HG03060 (cell line): ENCODE results near the gene CCDC187.

Experiments used
- ATAC-seq: cut with Tn5 transposase; IDR thresholded peaks from one replicate; pipeline ENCODE4 v1.9.1; 2021; ENCODE audit warnings: low read depth, moderate number of reproducible peaks; ENCODE audit not compliant: unreplicated experiment

Gene CCDC187

DNA sequence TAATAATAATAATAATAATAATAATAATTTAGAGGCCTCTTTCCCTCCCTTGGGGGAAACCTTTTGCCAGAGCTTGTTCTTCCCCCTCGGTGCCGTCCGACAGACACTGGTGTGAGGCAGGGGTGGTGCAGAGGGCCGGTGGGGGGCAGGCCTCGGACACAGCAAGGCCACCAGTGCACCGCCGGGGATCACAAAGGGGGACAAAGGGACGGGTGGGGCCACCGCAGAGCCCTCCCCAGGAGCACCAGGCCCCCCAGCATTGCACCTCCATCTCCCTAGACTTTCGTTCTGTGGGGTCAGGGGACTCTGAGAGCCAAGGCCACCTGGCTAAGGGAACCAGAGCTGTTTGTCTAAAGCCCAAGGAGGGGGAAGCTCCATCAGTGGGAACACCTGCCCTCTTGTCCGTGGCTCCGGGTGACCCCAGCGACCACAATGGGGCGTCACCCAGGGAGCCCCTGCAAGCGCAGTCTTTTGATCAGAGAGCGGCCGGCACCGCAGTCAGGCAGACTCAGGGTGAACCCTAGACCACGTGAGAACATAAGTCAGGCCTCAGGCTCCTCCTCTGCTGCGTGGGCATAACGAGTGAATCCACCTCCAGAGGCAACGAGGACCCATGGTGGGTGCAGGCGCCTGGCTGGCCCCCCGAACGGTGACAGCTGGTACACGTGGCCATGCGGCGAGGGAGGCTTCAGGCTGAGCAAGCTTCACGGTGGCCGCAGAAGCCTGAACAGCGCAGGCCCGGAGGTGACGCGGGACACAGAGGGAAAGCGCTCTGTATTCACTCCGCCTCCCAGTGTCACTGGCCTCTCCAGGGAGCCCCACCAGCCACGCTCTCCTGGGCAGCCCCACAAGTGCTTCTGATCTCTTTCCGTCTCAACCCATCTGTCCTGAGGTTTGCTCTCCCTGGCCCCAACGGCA, 46.3 kb downstream of the CCDC187 start:
- no peak for ATAC-seq

DNA sequence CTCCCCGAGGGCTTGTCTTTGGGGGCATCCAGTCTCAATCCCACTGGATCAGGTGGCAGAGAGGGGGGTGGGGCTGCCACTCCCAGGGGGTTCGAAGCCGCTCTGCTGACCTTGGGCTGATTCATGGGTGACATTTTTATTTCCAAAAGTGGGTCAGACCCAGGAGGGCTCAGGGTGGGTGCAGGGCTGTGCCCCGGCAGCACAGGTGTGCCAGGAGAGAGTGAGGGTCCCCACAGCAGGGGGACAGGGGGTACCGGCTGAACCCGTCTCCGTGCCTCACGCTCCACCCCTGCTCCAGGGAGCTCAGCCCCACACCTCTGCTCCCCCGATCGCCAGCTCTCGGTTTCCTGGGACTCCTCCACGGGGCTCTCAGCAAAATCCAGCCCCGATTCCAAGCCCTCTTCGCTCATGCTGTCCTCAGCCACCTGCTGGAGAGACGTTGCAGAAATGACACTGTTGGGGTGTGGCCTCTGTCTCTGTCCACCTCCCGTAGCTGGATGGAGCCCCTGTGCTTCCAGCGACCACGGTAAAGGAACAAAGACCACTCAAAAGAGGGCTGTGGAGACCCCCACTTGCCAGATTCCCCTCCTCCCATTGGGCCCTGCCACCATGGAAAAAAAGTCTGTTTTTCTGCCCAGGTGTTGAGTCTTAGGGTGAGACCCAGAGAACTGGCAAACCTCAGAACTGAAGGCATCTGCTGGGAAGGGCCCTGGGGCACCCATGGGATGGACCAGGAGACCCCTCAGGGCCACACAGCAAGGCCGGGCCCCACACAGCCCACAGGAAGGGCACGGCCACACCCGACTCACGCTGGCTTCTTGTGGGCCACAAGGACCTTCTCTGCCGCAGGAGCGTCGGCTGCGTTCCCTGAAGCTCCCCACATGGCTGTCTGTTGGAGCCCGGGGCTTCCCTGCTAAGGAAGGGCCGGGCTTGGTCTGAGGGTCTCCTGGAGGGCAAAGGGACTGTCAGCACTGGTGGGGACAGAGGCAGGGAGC, 47.7 kb downstream of the CCDC187 start:
- ATAC-seq: no peak

GRCh38 chr9:136255166-136255538, 48.7 kb downstream of the CCDC187 start:
- no peak for ATAC-seq

DNA sequence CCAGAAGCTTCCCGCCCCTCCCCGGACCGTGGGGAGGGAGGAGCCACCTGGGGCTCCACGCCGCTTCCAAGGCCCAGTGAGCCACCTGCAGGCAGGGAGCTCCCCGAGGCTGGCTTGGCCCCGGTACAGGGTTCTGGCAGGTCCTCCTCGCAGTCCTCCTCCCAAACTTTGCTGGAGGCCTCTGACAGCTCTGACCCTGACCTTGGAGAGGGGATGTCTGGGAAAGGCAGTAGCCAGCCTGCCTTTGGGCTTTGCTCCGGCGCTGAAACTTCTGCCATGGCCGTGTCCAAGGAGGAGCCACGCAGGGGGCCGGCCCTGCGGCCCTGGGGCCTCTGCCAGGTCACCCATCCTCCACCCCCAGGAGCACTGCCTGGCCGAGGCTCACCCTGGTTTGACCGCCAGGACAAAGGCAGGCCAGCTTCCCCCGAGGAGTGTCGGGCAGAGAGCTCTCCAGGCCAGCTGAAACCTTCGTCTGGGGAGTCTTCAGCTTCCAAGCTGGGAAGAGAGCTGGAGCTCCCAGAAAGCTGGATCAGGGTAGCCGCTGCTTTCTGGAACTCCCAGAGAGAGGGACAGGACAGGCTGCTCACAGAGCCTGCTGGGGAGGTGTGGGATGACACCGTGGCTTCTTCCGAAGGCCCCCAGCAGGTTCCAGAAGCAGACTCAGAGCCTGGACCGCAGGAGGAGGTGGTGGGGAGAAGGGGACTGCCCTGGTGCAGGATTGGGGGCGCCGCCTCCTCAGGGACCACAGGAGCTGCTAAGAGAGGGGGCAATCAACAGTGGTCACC, 49.3 kb downstream of the CCDC187 start:
- ATAC-seq: no peak

DNA sequence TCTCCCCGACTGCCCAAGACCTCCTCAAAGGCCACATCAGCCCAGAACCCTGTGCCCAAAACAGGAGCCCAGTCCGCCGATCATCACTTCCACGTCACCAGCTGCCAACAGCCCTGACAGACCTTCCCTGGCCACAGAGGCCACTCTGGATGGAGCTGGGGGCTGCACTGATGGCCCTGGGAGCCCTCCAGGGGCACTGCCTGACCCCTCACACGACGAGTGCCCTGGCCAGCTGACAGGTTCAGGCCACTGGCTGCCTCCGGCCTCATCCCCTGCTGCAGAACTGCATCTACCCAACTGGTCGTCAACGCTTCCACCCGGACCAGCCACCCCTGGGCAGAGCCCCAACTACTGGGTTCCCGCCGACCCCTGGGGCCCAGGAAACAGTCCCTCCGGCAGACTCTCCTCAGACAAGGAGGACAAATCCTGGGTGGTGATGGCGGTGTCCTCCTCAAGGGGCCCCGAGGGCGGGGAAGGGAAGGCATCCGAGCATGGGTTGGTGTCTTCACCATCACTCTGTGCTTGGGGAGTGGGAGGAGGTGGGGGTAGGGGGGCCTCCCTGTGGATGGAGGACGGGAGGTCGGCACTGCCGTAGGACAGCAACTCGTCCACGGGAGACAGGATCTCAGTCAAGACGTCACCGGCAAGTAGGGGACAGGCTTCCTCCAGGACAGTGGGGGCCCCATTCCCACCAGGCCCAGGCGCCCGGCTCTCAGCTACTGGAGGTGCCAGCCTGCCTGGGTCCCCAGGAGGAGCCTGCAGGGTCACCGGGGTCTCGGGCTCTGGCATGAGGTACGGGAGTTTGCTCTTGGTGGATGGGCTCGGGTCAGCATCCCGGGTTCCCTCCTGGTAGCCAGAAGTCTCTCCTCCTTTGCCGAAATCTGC, 50.4 kb downstream of the CCDC187 start:
- no peak for ATAC-seq

GRCh38 chr9:136252846-136253245, 51.0 kb downstream of the CCDC187 start:
- no peak for ATAC-seq

- no peak for ATAC-seq
Measured at GRCh38 chr9:136252281-136252680, 51.6 kb downstream of the CCDC187 start.

DNA sequence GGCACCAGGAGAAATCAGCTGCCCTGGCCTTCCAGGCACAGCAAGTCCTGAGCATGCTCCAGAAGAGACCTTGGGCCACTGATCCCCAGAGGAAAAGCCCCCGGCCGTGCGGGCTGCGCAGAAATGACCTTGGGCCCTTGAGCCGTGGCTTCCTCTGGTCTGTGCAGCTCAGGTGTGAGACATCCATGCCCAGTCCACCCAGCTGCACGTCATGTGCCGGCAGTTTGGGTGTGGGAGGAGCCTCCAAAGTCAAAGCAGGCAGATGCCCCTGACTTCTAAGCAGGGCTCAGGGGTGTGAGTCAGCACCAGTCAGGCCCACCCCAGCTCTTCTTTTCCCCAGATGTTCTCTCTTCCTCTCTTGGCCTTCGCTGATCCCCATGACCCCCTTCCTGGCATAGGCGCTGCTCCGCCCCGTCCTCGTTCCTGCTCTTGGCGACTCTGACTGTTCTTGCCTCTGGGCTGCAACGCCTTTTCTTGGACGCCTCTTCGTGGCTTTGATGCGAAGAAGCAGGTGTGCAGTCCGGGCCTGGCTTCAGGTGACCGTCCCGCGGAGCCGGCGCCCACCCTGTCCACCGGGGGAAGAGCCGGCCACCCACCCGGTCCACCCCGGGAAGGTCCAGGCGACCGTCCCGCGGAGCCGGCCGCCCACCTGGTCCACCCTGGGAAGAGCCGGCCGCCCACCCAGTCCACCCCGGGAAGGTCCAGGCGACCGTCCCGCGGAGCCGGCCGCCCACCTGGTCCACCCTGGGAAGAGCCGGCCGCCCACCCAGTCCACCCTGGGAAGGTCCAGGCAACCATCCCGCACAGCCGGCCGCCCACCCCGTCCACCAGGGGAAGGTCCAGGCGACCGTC, 52.4 kb downstream of the CCDC187 start:
- no peak for ATAC-seq

- ATAC-seq: no peak
Measured at GRCh38 chr9:136250676-136251075, 53.2 kb downstream of the CCDC187 start.

- ATAC-seq: no peak
Measured at GRCh38 chr9:136249877-136250559, 53.9 kb downstream of the CCDC187 start.

DNA sequence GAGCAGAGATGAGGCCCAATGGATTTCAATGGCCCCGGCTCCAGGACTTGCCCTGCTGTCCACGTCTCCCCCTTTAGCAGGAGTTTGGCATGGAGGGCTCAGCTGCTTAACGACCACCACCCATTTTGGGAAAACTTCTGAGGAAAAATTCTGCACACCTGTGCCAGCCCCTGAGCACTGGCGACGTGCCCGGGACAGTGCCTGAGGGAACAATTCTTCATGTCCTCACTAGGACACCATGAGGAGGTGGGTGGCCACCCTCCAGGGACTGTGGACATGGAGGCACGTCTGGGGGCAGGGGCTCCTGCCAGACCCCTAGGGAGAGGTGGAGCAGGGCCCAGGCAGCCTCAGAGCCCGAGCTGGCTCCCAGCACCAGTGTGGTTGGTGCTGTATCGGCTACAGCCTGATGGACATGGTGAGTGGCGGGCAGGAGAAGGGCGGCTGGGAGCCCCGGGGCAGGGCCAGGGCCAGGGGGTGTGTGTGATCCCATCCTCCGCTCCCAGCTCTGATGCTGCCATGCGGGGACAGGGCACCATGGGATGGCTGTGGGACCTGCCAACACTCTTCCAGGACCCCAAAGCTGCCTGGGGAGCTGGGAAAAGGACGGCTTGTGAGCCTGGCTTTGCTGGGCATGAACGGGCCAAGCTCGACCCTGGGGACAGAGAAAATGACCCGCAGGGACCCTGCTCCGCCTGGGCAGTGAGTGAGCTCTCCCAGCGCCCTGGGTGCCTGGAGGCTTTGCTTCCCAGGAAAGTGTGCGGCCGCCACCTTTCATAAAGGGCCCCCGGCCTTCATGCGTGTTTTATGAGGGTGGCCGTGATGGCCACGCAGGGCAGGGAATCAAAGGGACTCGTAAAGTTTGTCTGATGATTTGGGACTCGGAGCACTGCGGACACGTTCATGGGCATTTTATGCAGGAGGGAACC, 54.7 kb downstream of the CCDC187 start:
- no peak for ATAC-seq

DNA sequence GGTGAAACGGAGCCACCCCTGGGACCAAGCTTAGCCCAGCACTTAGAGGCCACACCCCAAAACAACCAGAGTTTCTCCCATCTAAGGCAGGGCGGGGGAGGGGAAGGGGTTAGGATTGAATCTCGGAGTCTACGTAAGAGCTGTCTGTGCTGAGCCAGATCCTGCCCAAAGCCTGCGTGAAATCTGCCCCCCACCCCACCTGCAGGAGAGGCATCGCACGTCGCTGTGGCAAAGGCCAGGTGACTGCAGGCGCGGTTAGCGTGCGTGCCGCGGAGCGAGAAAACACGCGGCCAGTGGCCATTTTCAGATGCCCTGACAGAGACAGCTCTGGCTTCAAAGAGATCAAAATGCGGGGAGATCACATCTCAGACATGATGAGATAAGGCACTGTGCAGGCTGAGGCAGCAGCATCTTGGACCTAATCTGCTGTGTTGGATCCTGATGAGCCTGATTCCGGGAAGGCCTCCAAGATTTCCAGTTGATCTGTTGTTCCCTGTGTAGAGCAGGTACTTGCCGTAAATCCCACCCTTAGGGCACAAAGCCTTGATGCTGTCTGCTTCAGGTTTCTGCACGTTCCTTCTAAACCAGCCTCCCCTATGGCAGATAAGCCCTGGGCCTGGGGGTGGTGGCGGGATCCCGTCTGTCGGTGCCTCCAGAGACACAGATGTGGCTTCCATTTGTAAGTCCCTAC, 55.8 kb downstream of the CCDC187 start:
- ATAC-seq: no peak

DNA sequence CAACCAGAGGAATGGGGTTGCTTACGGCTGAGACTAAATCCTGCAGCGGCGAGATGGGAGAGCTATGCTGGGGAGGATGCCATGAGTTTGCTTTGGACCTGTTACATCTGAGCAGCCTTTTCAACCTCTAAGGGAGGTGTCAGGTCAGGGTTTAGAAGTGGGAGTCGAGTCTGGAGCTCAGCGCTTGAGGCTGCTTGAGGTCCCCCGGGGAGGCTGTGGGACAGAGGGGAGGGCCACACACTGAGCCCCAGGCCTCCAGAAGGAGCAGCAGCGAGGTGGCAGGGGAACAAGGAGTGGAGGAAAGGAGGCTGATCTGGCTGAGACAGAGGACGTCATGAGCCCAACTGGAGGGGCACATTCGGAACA, 56.4 kb downstream of the CCDC187 start:
- no peak for ATAC-seq

- ATAC-seq: no peak
Measured at GRCh38 chr9:136246849-136247550, 56.9 kb downstream of the CCDC187 start.

DNA sequence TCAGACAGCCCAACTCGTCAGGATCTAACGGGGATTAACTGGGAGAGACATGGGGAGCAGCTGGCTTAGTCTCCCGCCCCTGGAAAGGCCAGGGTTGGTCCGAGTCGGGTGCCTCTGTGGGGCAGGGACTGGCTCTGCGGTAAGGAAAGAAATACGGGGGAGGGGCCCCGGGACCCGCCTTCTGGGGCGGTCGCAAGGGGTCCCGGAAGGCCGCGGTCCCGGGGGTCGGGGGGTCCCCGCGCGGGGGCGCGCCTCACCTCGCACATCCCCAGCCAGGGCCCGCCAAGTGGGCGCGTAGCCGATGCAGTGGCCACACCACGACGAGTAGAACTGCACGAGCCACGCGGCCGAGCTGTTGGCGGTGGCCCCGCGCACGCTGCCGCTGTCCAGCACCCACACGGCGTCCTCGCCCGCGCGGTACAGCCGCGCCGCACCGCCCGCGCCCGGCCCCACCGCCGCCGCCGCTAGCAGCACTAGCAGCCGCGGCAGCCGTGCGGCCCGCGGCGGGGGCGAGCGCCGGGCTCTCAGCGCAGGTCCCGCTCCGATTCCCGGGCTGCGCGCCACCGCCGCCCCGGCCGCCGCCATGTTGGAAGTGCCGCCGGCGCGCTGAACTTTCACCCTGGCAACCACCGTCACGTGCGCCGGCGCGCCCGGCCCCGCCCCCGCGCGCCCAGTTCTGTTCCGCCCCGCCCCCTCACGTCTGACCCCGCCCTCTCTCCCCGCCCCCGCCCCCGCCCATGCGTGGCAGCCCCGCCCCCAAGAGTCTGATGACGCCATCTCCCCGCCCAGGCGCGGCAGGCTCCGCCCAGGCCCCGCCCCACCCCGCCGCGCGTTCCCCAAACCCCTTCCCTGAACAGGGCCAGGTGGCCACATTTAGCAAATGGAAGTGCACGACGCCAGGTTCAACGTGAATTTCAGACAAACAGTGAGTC, 58.4 kb downstream of the CCDC187 start, which contains the start of gene QSOX2:
Gene QSOX2, minus strand, starts transcription at position 594 of the 932 bp plus-strand sequence. Its CDS starts 9 bp downstream, at position 585.
- ATAC-seq: no peak
